Esophagus squamous epithelium (tissue), 5 donors: ENCODE data around the gene SCYGR2. TPM values are rescaled to one million over a fixed set of nuclear protein-coding genes. Genes with fewer than 3 reads are reported as not detected.
A peak's percentile ranks its signal among the peaks of the same experiment; 100 is the strongest.

Experiments
- DNase-seq: peaks from one replicate; lab custom pipeline; 2025; lab: John Stamatoyannopoulos, UW
- H3K27ac ChIP-seq, 4 donors: fragments of 200-600 bp; sonication (generic); one replicate each; pipeline ENCODE4 v1.5.1; 2016 to 2019; ENCODE audit warnings: mild to moderate bottlenecking in 1 of 4
- H3K27me3 ChIP-seq, 4 donors: fragments of 200-600 bp; sonication (generic); 1 replicate in 3 of 4; 2 replicates in 1 of 4; pipeline versions ENCODE4 v1.5.1 to v1.6.0; 2017 to 2021; ENCODE audit warnings: antibody characterized with exemption in 1 of 4
- H3K36me3 ChIP-seq, 3 donors: fragments of 200-600 bp; sonication (generic); one replicate each; pipeline ENCODE4 v1.5.1; 2016 to 2019
- H3K4me1 ChIP-seq, 3 donors: fragments of 200-600 bp; sonication (generic); one replicate each; pipeline ENCODE4 v1.5.1; 2017 to 2019
- H3K4me3 ChIP-seq, 4 donors: fragments of 200-600 bp; sonication (generic); 1 replicate in 3 of 4; 2 replicates in 1 of 4; pipeline ENCODE4 v1.5.1; 2016 to 2019; ENCODE audit warnings: mild to moderate bottlenecking in 2 of 4, moderate library complexity in 1 of 4
- H3K9me3 ChIP-seq, 3 donors: fragments of 200-600 bp; sonication (generic); one replicate each; pipeline ENCODE4 v1.5.1; 2016 to 2019
- POLR2A ChIP-seq, 4 donors: fragments of 450-650 bp; IDR thresholded peaks; one replicate each; pipeline ENCODE4 v1.6.1; 2017; ENCODE audit warnings: antibody characterized with exemption in 4 of 4, mild to moderate bottlenecking in 4 of 4, moderate library complexity in 3 of 4
- WGBS, 2 donors: methylation state at CpG; one replicate each; pipeline ENCODE4 v1.1.5; 2018; 5-methylcytosine and 5-hydroxymethylcytosine counted together
- intact Hi-C: fragments of 100-400 bp; cut with DNase I; formaldehyde crosslinking; loops from one replicate; pipeline ENCODE4 v1.15.0; 2022
- total RNA-seq, 4 donors: library from RNA; depleted of rRNA; stranded (reverse); fragments of >200 nt; gene quantifications; one replicate each; pipeline ENCODE4 v1.1.0, GENCODE V29; 2016
- TF ChIP-seq, protein P1 (sequence below), 6 experiments: fragments of 450-650 bp in 4 of 6; fragments of 200-600 bp in 2 of 6; sonication (generic) in 2 of 6; IDR thresholded peaks; one replicate each; pipeline ENCODE4 v1.5.1; 2016 to 2019; ENCODE audit warnings: antibody characterized with exemption in 6 of 6, mild to moderate bottlenecking in 4 of 6, moderate library complexity in 4 of 6
- donor health status: DM: yes; HTN: yes; CAD: no.

Gene SCYGR2
- total RNA-seq, 4 donors from 2014 or later = not detected

DNA sequence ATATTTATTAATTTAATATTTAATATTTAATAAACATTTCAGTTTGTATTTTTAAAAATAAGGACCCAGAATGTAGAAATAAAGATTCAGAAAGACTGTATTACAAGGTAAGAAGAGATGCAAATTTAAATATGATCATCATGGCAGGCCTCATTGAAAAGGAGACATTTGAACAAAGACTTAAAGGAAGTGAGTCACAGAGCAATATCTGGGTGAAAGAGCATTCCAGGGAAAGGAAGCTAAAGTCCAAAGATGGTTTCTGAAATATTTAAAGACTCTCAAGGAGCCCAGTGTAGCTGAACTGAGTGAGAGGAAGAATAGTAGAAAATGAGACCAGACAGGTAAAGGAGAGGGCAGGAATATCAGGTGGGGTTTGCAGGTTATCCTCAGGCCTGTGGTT, 24.5 kb downstream of the SCYGR2 start:
- Histone ChIP-seq H3K4me1 (no peaks in the 10 kb centered on the region), H3K9me3 (no peaks in the 10 kb centered on the region), H3K36me3 (no peaks in the 10 kb centered on the region), H3K27ac (no peak overlapping the region), H3K4me3 (no peak overlapping the region), H3K27me3 (no peaks in the 10 kb centered on the region)
- TF ChIP-seq, protein P1, sequence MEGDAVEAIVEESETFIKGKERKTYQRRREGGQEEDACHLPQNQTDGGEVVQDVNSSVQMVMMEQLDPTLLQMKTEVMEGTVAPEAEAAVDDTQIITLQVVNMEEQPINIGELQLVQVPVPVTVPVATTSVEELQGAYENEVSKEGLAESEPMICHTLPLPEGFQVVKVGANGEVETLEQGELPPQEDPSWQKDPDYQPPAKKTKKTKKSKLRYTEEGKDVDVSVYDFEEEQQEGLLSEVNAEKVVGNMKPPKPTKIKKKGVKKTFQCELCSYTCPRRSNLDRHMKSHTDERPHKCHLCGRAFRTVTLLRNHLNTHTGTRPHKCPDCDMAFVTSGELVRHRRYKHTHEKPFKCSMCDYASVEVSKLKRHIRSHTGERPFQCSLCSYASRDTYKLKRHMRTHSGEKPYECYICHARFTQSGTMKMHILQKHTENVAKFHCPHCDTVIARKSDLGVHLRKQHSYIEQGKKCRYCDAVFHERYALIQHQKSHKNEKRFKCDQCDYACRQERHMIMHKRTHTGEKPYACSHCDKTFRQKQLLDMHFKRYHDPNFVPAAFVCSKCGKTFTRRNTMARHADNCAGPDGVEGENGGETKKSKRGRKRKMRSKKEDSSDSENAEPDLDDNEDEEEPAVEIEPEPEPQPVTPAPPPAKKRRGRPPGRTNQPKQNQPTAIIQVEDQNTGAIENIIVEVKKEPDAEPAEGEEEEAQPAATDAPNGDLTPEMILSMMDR (IDR thresholded peaks at IDR 0.05) = no peak
- TF ChIP-seq POLR2A (IDR thresholded peaks at IDR 0.05) = no peak
- intact Hi-C loops = no loop called here
- no peak for DNase-seq

DNA sequence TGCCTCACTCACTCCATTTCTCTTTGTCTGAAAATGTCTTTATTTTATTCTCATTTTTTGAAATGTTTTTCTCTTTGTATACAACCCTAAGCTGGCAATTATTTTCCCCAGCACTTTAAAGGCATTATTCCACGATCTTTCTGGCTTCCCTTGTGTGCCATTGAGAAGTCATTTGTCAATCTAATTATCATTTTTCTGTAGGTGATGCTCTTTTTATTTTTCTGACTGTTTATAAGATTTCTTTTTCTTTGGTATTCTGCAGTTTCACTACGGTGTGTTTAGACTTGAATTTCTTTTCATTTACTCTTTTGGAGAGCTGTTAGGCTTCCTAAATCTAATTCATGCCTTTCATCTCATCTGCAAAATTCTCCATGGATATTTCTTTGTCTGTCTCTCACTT, 26.7 kb downstream of the SCYGR2 start:
- H3K27me3 ChIP-seq = peaks cover 0 to 5% (median 0%) of the 10 kb centered on the region in 4 donors
- no peaks in the 10 kb centered on the region for H3K4me1 ChIP-seq
- no peak for DNase-seq
- intact Hi-C loops = no loop called here
- no peak overlapping the region for H3K27ac ChIP-seq
- no peaks in the 10 kb centered on the region for H3K36me3 ChIP-seq
- 38 to 48% methylated on average over 2 of the region's 2 CpGs for whole genome bisulfite sequencing, 2 donors
- no peaks in the 10 kb centered on the region for H3K9me3 ChIP-seq
- H3K4me3 ChIP-seq = no peak overlapping the region
- TF ChIP-seq, protein P1 (IDR thresholded peaks at IDR 0.05) = no peak
- no peak for TF ChIP-seq POLR2A (IDR thresholded peaks at IDR 0.05)

DNA sequence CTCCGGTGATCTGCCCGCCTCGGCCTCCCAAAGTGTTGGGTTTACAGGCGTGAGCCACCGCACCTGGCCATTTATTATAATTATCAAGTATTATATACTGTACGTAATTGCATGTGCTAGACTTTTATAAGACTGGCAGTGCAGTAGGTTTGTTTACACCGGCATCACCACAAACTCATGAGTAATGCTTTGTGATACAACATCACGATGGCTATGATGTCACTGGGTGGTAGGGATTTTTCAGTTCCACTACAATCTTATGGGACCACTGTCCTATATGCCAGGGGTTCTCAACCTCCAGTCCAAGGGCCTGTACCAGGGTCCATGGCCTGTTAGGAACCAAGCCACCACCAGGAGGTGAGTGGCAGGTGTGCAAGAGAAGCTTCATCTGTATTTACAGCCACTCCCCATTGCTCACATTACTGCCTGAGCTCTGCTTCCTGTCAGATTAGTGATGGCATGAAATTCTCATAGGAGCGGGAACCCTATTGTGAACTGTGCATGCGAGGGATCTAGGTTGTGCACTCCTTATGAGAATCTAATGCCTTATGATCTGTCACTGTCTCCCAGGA, 28.0 kb downstream of the SCYGR2 start:
- no peak for DNase-seq
- intact Hi-C loops = no loop called here
- H3K9me3 ChIP-seq = no peaks in the 10 kb centered on the region
- peaks cover 0 to 8% (median 0%) of the 10 kb centered on the region in 4 donors for H3K27me3 ChIP-seq
- no peak overlapping the region for H3K4me3 ChIP-seq
- H3K36me3 ChIP-seq = no peaks in the 10 kb centered on the region
- TF ChIP-seq POLR2A (IDR thresholded peaks at IDR 0.05) = no peak
- TF ChIP-seq, protein P1 (IDR thresholded peaks at IDR 0.05) = peak in 1 of 6 experiments; percentile 21
- WGBS, 2 donors = 85 to 91% methylated on average over 10 of the region's 10 CpGs
- no peak overlapping the region for H3K27ac ChIP-seq
- no peaks in the 10 kb centered on the region for H3K4me1 ChIP-seq

DNA sequence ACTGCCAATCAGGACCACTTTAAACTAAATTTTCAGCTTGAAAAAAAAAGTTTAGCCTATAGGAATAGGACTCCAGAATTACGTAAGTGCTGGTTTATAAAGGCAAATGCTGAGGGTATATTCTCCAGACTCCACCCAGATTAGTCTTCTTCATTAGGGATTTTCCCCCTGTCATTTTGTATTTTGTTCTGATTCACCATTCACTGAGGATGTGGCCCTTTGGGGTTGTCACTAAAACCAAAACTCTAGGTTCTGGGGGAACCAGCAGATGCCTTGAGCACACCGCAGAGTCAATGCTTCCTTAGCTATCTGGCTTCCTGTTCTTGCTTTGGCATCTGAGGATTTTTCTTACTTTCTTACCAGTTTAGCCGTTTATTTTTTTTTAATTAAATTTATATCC, 29.1 kb downstream of the SCYGR2 start:
- Histone ChIP-seq H3K4me1 (no peaks in the 10 kb centered on the region), H3K27me3 (peaks cover 0 to 8% (median 0%) of the 10 kb centered on the region in 4 donors), H3K27ac (no peak overlapping the region), H3K4me3 (no peak overlapping the region), H3K36me3 (no peaks in the 10 kb centered on the region), H3K9me3 (no peaks in the 10 kb centered on the region)
- DNase-seq = no peak
- intact Hi-C loops = no loop called here
- WGBS, 2 donors = 82 to 84% methylated on average over 3 of the region's 3 CpGs
- no peak for TF ChIP-seq POLR2A (IDR thresholded peaks at IDR 0.05)
- TF ChIP-seq, protein P1 (IDR thresholded peaks at IDR 0.05) = no peak

DNA sequence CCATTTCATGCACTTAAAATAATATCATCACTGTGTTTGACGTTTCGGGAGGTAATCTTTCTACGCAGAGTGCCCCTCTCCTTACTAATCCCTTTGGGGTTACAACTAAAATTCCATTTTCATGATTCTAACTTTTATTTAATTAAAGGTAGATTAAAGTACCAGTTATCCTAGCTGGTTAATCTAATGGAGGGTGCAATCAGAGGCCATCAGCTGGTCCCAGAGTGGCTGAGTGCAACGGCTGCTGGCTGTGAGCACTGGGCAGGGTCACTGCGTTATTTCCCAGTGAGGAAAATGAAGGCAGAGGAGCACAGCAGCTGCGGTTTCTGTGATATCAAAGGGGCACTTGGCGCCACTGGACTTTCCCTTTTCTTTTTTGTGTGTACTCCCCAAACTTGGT, 30.7 kb downstream of the SCYGR2 start:
- Histone ChIP-seq H3K4me3 (no peak overlapping the region), H3K4me1 (no peaks in the 10 kb centered on the region), H3K9me3 (no peaks in the 10 kb centered on the region), H3K36me3 (no peaks in the 10 kb centered on the region), H3K27me3 (peaks cover 0 to 8% (median 0%) of the 10 kb centered on the region in 4 donors), H3K27ac (no peak overlapping the region)
- no peak for DNase-seq
- intact Hi-C loops = no loop called here
- TF ChIP-seq, protein P1 (IDR thresholded peaks at IDR 0.05) = no peak
- TF ChIP-seq POLR2A (IDR thresholded peaks at IDR 0.05) = no peak
- WGBS, 2 donors = 68 to 70% methylated on average over 7 of the region's 7 CpGs
